Tibial nerve (tissue), 4 donors: ENCODE measurements around the gene IGSF8.

Source experiments
- CTCF ChIP-seq, 5 experiments: fragments of 200-600 bp in 3 of 5; fragments of 450-650 bp in 2 of 5; sonication (generic) in 3 of 5; IDR thresholded peaks; one replicate each; pipeline ENCODE4 v1.5.1; 2016 to 2019; ENCODE audit warnings: antibody characterized with exemption in 5 of 5, mild to moderate bottlenecking in 3 of 5, moderate library complexity in 2 of 5
- EP300 ChIP-seq, 2 donors: sonication (generic); formaldehyde crosslinking; IDR thresholded peaks; one replicate each; pipeline ENCODE4 v1.6.1; 2017; ENCODE audit warnings: antibody characterized with exemption in 2 of 2, mild to moderate bottlenecking in 1 of 2
- POLR2A ChIP-seq, 2 donors: fragments of 450-650 bp; IDR thresholded peaks; one replicate each; pipeline ENCODE4 v1.6.1; 2017; ENCODE audit warnings: antibody characterized with exemption in 2 of 2, mild to moderate bottlenecking in 2 of 2, moderate library complexity in 2 of 2

DNA sequence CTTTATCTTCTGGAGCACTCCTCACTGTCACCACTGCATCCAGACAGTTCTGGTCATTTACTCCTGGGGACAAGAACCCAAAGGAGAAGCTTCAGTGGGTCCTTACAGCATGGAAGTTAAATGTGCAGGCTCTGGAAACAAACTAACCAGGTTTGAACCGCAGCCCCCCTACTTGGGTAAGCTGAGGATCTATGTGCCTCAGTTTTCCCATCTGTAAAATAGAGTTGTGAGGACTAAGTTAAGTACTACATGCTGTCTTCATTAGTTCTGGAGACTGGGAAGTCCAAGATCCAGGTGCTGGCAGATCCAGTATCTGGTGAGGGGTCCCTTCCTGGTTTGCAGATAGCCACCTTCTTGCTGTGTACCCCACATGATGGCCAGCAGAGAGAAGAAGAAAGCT lies 9.1 kb upstream of the IGSF8 start:
- TF ChIP-seq POLR2A (IDR thresholded peaks at IDR 0.05) (no peak), CTCF (IDR thresholded peaks at IDR 0.05) (no peak), EP300 (IDR thresholded peaks at IDR 0.05) (no peak)
